GM23248 (cell line): ENCODE measurements around the gene CHST1.

ENCODE experiments used
- EZH2 ChIP-seq: fragments of 200-600 bp; sonication (generic); IDR thresholded peaks from 2 replicates; pipeline ENCODE4 v1.6.1; 2018; ENCODE audit warnings: antibody characterized with exemption, mild to moderate bottlenecking; ENCODE audit not compliant: insufficient read depth, poor library complexity, severe bottlenecking
- EZH2phosphoT487 ChIP-seq: fragments of 200-600 bp; sonication (generic); IDR thresholded peaks from 2 replicates; pipeline ENCODE4 v1.6.1; 2018; ENCODE audit warnings: antibody characterized with exemption, moderate library complexity, mild to moderate bottlenecking, low read depth; ENCODE audit not compliant: insufficient read depth

DNA sequence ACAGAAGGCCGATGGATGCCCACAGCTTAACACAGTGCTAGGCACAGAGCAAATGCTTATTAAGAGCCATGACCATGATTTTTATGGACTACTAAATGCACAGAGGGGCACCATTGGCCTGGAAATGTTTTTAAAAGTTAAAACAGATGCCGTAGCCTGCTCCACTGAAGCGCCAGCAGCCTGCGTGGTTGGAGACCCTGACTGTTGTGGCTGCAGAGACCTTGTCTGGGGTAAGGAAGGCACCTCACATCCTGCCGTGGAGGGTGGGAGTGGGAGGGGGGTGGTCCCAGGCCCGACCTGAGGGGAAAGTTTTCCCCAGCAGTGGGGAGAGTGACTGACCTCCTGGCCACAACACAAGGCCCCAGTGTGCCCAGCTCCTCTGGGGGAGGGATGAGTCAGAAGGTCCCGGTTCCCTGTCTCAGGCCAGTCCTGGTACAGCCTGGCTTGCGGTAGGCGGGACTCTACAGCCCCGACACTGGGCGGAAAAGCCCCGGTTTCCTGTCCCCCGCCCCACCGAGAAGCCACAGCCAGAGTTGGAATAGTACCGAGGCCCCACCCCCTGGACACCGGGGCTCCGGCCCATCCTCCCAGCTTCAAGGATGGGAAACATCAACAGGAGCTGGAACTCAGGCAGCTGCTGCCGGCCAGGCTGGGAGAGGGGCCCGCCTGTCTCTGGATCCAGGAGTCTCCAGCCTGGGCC is 7.0 kb downstream of the CHST1 start:
- TF ChIP-seq EZH2 (no peak), EZH2phosphoT487 (no peak)
